K562 (cell line): ENCODE data around the gene NRSN2. TPM values are rescaled to one million over a fixed set of nuclear protein-coding genes. Genes with fewer than 3 reads are reported as not detected.

Source experiments
- ATAC-seq: fragments of 200-7000 bp; cut with Tn5 transposase; 3 replicates; pipeline ENCODE4 v1.9.1; 2020; ENCODE audit warnings: moderate library complexity
- BruUV-seq: library from RNA; stranded (reverse); fragments of 400-500 nt; replicated peaks from 2 replicates; lab custom pipeline; 2021; lab: Mats Ljungman, UMichigan
- CTCF ChIA-PET: fragments of 300-600 bp; formaldehyde crosslinking; extraction: SDS; loops from one replicate; lab custom pipeline; 2021; ENCODE audit warnings: low intra/inter-chr PET ratio; lab: Yijun Ruan, JAX
- POLR2A ChIA-PET: fragments of 300-600, 350-650 bp; sonication (Branson Sonifier 250); formaldehyde crosslinking; extraction: SDS; loops from one replicate; lab custom pipeline; 2021; ENCODE audit warnings: antibody characterized with exemption, inconsistent platforms; lab: Yijun Ruan, JAX
- DNase-seq, 4 experiments: peaks; one replicate each; pipeline versions ENCODE4 v3.0.0 to v3.0.0-alpha.2; 2011 to 2018; ENCODE audit warnings: low spot score in 3 of 4, mixed read lengths in 3 of 4; ENCODE audit errors: extremely low read depth in 1 of 4
- FAIRE-seq: peaks from 2 replicates; lab custom pipeline; 2011; peaks lifted over from hg19 to GRCh38; lab: Jason Lieb, UNC
- H2AFZ ChIP-seq: 2 replicates; pipeline ENCODE4 v1.6.0; 2011; ENCODE audit warnings: low read depth, low read length, control low read depth, inconsistent platforms
- H3K27ac ChIP-seq: fragments of 200-600 bp; 3 replicates; pipeline ENCODE4 v1.8.0; 2011; ENCODE audit warnings: low read depth, mild to moderate bottlenecking, control low read depth, inconsistent platforms, low read length, moderate library complexity, mixed read lengths; ENCODE audit errors: extremely low read depth
- H3K27me3 ChIP-seq, 2 experiments: fragments of 300-600 bp in 1 of 2; 2 replicates in 1 of 2; 3 replicates in 1 of 2; pipeline versions ENCODE4 v1.6.0 to v1.8.0; 2011; ENCODE audit warnings: inconsistent platforms in 2 of 2, low read length in 2 of 2, mild to moderate bottlenecking in 1 of 2, mixed read lengths in 1 of 2, moderate library complexity in 1 of 2; ENCODE audit not compliant: control insufficient read depth in 2 of 2, insufficient read depth in 2 of 2
- H3K36me3 ChIP-seq: fragments of 300-600 bp; 3 replicates; pipeline ENCODE4 v1.8.0; 2011; ENCODE audit warnings: mild to moderate bottlenecking, low read length, inconsistent platforms; ENCODE audit not compliant: control insufficient read depth, insufficient read depth
- H3K4me1 ChIP-seq, 2 experiments: fragments of 200-600 bp in 1 of 2; replicated peaks in 1 of 2; 2 replicates in 1 of 2; 3 replicates in 1 of 2; pipeline versions ENCODE4 v1.5.1 to v1.8.0; 2011; ENCODE audit warnings: inconsistent platforms in 2 of 2, low read length in 2 of 2, mild to moderate bottlenecking in 1 of 2, mixed read lengths in 1 of 2, moderate library complexity in 1 of 2; ENCODE audit not compliant: control insufficient read depth in 2 of 2, insufficient read depth in 2 of 2
- H3K4me2 ChIP-seq: 2 replicates; pipeline ENCODE4 v1.6.1; 2011; ENCODE audit warnings: low read length, control low read depth, inconsistent platforms, mixed read lengths; ENCODE audit not compliant: insufficient read depth
- H3K4me3 ChIP-seq: fragments of 200-600 bp; sonication (generic), shearing (Covaris generic); 2 replicates; pipeline ENCODE4 v1.5.1; 2016; ENCODE audit warnings: control low read depth, inconsistent platforms
- H3K79me2 ChIP-seq: fragments of 200-600 bp; 3 replicates; pipeline ENCODE4 v1.8.0; 2011; ENCODE audit warnings: low read length, inconsistent platforms; ENCODE audit not compliant: control insufficient read depth, insufficient read depth
- H3K9ac ChIP-seq, 2 experiments: 2 replicates each; pipeline versions ENCODE4 v1.6.0 to v1.6.1; 2011; ENCODE audit warnings: low read depth in 2 of 2, low read length in 2 of 2, control low read depth in 1 of 2, inconsistent platforms in 1 of 2, mild to moderate bottlenecking in 1 of 2, mixed read lengths in 1 of 2; ENCODE audit not compliant: insufficient read depth in 1 of 2
- H3K9me1 ChIP-seq: one replicate; pipeline ENCODE4 v1.6.0; 2011; ENCODE audit warnings: inconsistent platforms, mild to moderate bottlenecking, low read length, moderate library complexity; ENCODE audit not compliant: control insufficient read depth, insufficient read depth
- H3K9me3 ChIP-seq: replicated peaks from 2 replicates; pipeline ENCODE4 v1.5.1; 2011; ENCODE audit warnings: low read depth, low read length, inconsistent platforms; ENCODE audit not compliant: control insufficient read depth, insufficient read depth
- H4K20me1 ChIP-seq: replicated peaks from 2 replicates; pipeline ENCODE4 v1.6.1; 2011; ENCODE audit warnings: low read length, inconsistent platforms, mixed read lengths; ENCODE audit not compliant: control insufficient read depth, insufficient read depth
- MAZ ChIP-seq, 2 experiments: fragments of 450-650 bp in 1 of 2; sonication (generic) in 1 of 2; formaldehyde crosslinking; IDR thresholded peaks in 1 of 2; conservative IDR thresholded peaks in 1 of 2; 2 replicates each; pipeline versions ENCODE4 v1.4.0 to v1.5.0; 2020; ENCODE audit warnings: mild to moderate bottlenecking in 1 of 2, missing genetic modification reagents in 1 of 2
- POLR2A ChIP-seq: fragments of 450-650 bp; conservative IDR thresholded peaks from 2 replicates; pipeline ENCODE4 v1.6.1; 2016
- POLR2AphosphoS2 ChIP-seq: IDR thresholded peaks from 2 replicates; pipeline ENCODE4 v1.6.1; 2012; ENCODE audit warnings: low read length, improper control_type of control experiment
- POLR2B ChIP-seq: fragments of 450-650 bp; IDR thresholded peaks from 2 replicates; pipeline ENCODE4 v1.6.1; 2018; ENCODE audit warnings: low read depth; ENCODE audit not compliant: partially characterized antibody
- POLR3G ChIP-seq: IDR thresholded peaks from 2 replicates; pipeline ENCODE4 v1.6.1; 2011; ENCODE audit not compliant: insufficient read length, insufficient replicate concordance; ENCODE audit errors: extremely low read depth
- SMARCE1 ChIP-seq: fragments of 450-650 bp; IDR thresholded peaks from 2 replicates; pipeline ENCODE4 v1.7.1; 2016; ENCODE audit warnings: mild to moderate bottlenecking
- ZFP36 ChIP-seq: fragments of 150-350 bp; IDR thresholded peaks from 2 replicates; pipeline ENCODE4 v1.6.1; 2018; ENCODE audit warnings: low read length, low read depth; ENCODE audit not compliant: partially characterized antibody
- ZNF644 ChIP-seq: fragments of 200-800 bp; sonication (Bioruptor generic); IDR thresholded peaks from 2 replicates; pipeline ENCODE4 v1.6.1; 2016; ENCODE audit warnings: low read depth, missing genetic modification characterization, missing compliant biosample characterization
- ZNF785 ChIP-seq: fragments of 250-450 bp; sonication (Bioruptor Pico); IDR thresholded peaks from 2 replicates; pipeline ENCODE4 v1.4.0; 2020; ENCODE audit warnings: mild to moderate bottlenecking
- WGBS: fragments of 100-300 bp; shearing (Covaris generic); methylation state at CpG from one replicate; pipeline ENCODE4 v1.1.6; 2016; ENCODE audit warnings: low coverage, mixed read lengths; ENCODE audit not compliant: insufficient coverage; ENCODE audit errors: missing lambda C conversion rate; 5-methylcytosine and 5-hydroxymethylcytosine counted together
- in situ Hi-C: fragments of 300-500 bp; cut with MboI; formaldehyde crosslinking; loops from 4 replicates; pipeline ENCODE4 v1.15.0; 2018; ENCODE audit warnings: inconsistent platforms, mixed read lengths
- intact Hi-C: fragments of 100-400 bp; cut with micrococcal nuclease; formaldehyde crosslinking; loops from 2 replicates; pipeline ENCODE4 v1.14.2; 2022
- polyA plus RNA-seq, 8 experiments: library from polyadenylated mRNA; depleted of rRNA in 4 of 8; stranded (reverse) in 5 of 8; unstranded in 3 of 8; fragments of >200 nt; fragmentation: Nextera tagmentation in 2 of 8; fragmentation: Illumina TruSeq in 1 of 8; extraction: Ambion mirVana in 2 of 8; extraction: Trizol in 1 of 8; gene quantifications; 2 replicates each; pipeline versions ENCODE4 v1.2.1 to v1.2.3, GENCODE V29; 2011 to 2014; ENCODE audit warnings: inconsistent platforms in 1 of 8, missing spikeins in 1 of 8
- total RNA-seq, 7 experiments: library from RNA; depleted of rRNA in 6 of 7; stranded (reverse); fragments of >200 nt in 6 of 7; fragmentation: Illumina TruSeq in 2 of 7; extraction: Trizol in 2 of 7; gene quantifications; 2 replicates each; pipeline versions ENCODE4 v1.2.1 to v1.2.3, GENCODE V29; 2011 to 2021; ENCODE audit warnings: low replicate concordance in 1 of 7
- TF ChIP-seq, protein P1 (sequence below): fragments of 450-650 bp; IDR thresholded peaks from 2 replicates; pipeline ENCODE4 v1.7.1; 2018; ENCODE audit warnings: mild to moderate bottlenecking, low read depth; ENCODE audit not compliant: partially characterized antibody

NRSN2 gene
- total and polyA plus RNA-seq, 9 of the 15 experiments (the other 6 are each of a cell fraction or from before 2014, with no cell fraction given), result 7.5 to 29.7 (median 11.1) TPM

DNA sequence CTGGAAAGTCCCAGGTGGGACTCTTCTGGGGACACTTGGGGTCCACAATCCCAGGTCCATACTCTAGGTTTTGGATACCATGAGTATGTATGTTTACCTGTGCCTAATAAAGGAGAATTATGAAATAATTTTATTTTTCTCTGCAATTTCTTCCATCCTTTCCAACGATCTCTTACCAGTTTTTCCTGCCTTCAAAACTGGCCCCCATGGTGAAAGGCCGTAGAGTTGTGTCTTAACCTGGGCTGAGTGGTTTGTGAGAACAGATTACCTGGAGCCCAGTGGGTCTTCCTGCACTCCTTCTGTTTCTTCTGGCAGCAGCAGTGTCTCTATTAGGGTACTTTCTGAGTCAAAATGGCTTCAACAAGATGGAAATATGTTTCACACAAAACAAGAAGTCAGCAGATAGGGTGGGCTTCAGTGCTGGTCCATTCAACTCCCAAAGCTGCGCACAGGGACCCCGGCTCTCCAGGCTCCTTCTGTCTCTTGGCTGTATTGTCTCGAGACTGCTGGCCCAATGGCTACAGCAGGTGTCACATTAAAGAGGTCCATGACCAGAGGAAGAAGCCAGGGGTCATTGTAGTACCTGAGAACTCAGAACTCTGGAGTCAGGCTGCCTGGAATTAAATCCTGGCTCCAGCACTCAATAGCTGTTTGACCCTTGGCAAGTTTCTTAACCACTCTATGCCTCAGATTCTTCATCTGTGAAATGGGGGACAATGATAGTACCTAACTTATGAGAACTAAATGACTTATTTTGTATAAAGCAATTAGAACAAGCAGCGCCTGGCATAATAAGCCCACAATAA lies 50.7 kb downstream of the NRSN2 start:
- Histone ChIP-seq H3K27me3 (no peaks in the 10 kb centered on the region), H3K36me3 (peaks cover 52% of the 10 kb centered on the region; the same call in 2 of the 3 replicates), H3K4me3 (no peak overlapping the region), H3K4me2 (no peak overlapping the region), H2AFZ (no peak overlapping the region), H3K9me3 (no peaks in the 10 kb centered on the region), H3K4me1 (peaks cover 7 to 26% of the 10 kb centered on the region in 2 experiments; a peak in 4 of 5 replicates), H3K27ac (no peak overlapping the region), H3K9ac (no peak overlapping the region), H3K9me1 (no peaks in the 10 kb centered on the region), H3K79me2 (no peaks in the 10 kb centered on the region), H4K20me1 (no peaks in the 10 kb centered on the region)
- POLR2A ChIA-PET, result interaction anchor here (0.6 to 8.7 kb wide), 13 partner anchors 10 to 1057 kb away, joined by 3 to 95 read pairs (median 3); no protein-coding TSS in a partner anchor
- CTCF ChIA-PET, result no interaction called here
- no TSS peak for BruUV-seq
- in situ Hi-C loops, result no loop called here
- peak; percentile 35 for ATAC-seq
- DNase-seq, result no peak
- intact Hi-C loops, result no loop called here
- WGBS, result 97% methylated on average over 5 of the region's 6 CpGs
- FAIRE-seq, result no peak
- no peak for TF ChIP-seq POLR3G
- no peak for TF ChIP-seq SMARCE1
- peak; percentile 60 for TF ChIP-seq POLR2B
- TF ChIP-seq POLR2AphosphoS2, result peak; percentile 11; the same call in 1 of the 2 replicates
- TF ChIP-seq POLR2A, result 0 out of 2 replicates have a peak, but pooled peaks have one; percentile 40
- no peak for TF ChIP-seq ZNF644
- TF ChIP-seq ZNF785 (CRISPR knock-in tag), result no peak
- TF ChIP-seq, protein P1, sequence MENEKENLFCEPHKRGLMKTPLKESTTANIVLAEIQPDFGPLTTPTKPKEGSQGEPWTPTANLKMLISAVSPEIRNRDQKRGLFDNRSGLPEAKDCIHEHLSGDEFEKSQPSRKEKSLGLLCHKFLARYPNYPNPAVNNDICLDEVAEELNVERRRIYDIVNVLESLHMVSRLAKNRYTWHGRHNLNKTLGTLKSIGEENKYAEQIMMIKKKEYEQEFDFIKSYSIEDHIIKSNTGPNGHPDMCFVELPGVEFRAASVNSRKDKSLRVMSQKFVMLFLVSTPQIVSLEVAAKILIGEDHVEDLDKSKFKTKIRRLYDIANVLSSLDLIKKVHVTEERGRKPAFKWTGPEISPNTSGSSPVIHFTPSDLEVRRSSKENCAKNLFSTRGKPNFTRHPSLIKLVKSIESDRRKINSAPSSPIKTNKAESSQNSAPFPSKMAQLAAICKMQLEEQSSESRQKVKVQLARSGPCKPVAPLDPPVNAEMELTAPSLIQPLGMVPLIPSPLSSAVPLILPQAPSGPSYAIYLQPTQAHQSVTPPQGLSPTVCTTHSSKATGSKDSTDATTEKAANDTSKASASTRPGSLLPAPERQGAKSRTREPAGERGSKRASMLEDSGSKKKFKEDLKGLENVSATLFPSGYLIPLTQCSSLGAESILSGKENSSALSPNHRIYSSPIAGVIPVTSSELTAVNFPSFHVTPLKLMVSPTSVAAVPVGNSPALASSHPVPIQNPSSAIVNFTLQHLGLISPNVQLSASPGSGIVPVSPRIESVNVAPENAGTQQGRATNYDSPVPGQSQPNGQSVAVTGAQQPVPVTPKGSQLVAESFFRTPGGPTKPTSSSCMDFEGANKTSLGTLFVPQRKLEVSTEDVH, result peak; percentile 43
- TF ChIP-seq MAZ (CRISPR knock-in tag; conservative IDR thresholded peaks at IDR 0.05 in 1 of 2, IDR thresholded peaks at IDR 0.05 in 1 of 2), result peak in 1 of 2 experiments; percentile 34; a peak in 1 of 4 replicates
- TF ChIP-seq ZFP36, result peak; percentile 23
